CD4-positive, alpha-beta T cell (primary cell): ENCODE results near the gene NCKAP1. TPM values are rescaled to one million over a fixed set of nuclear protein-coding genes. Genes with fewer than 3 reads are reported as not detected.

Experiments
- ATAC-seq: fragments of 200-7000 bp; cut with Tn5 transposase; one replicate; pipeline ENCODE4 v1.10.0; 2022; ENCODE audit warnings: mild to moderate bottlenecking; ENCODE audit not compliant: poor library complexity
- CTCF ChIA-PET: fragments of 350-600 bp; sonication (Branson Sonifier 250); formaldehyde crosslinking; loops from one replicate; lab custom pipeline; 2021; ENCODE audit warnings: antibody characterized with exemption, inconsistent platforms; lab: Charles Lee
- POLR2A ChIA-PET: fragments of 350-600 bp; sonication (Branson Sonifier 250); formaldehyde crosslinking; loops from one replicate; lab custom pipeline; 2021; ENCODE audit warnings: antibody characterized with exemption, inconsistent platforms; lab: Charles Lee
- DNase-seq, 14 experiments: peaks; one replicate each; pipeline ENCODE4 v3.0.0-alpha.2; 2013 to 2020; ENCODE audit warnings: mixed read lengths in 2 of 14
- H3K27ac ChIP-seq, 2 donors: one replicate each; pipeline versions ENCODE4 v1.5.1 to v1.7.0; 2013; ENCODE audit warnings: low read length in 2 of 2, low read depth in 1 of 2, mild to moderate bottlenecking in 1 of 2
- H3K27me3 ChIP-seq, 2 experiments: 1 replicate in 1 of 2; 2 replicates in 1 of 2; pipeline versions ENCODE4 v1.6.1 to v1.7.0; 2013; ENCODE audit warnings: low read length in 2 of 2, control low read depth in 1 of 2, mild to moderate bottlenecking in 1 of 2, moderate library complexity in 1 of 2; ENCODE audit not compliant: insufficient read depth in 2 of 2, control insufficient read depth in 1 of 2
- H3K36me3 ChIP-seq: one replicate; pipeline ENCODE4 v1.6.1; 2013; ENCODE audit warnings: low read length, control low read depth; ENCODE audit not compliant: insufficient read depth
- H3K4me1 ChIP-seq: one replicate; pipeline ENCODE4 v1.6.1; 2013; ENCODE audit warnings: low read length, control low read depth; ENCODE audit not compliant: insufficient read depth
- H3K4me3 ChIP-seq: one replicate; pipeline ENCODE4 v1.5.1; 2013; ENCODE audit warnings: mild to moderate bottlenecking, low read length, moderate library complexity
- H3K9me3 ChIP-seq, 2 experiments: 1 replicate in 1 of 2; 2 replicates in 1 of 2; pipeline versions ENCODE4 v1.6.1 to v1.7.0; 2013; ENCODE audit warnings: low read length in 2 of 2, mild to moderate bottlenecking in 2 of 2, control low read depth in 1 of 2, moderate library complexity in 1 of 2; ENCODE audit not compliant: control insufficient read depth in 1 of 2, insufficient read depth in 1 of 2
- H3K27ac Mint-ChIP-seq: one replicate; pipeline ENCODE4 v1.8.0; 2020; ENCODE audit warnings: mixed read lengths
- H3K27me3 Mint-ChIP-seq: one replicate; pipeline ENCODE4 v1.8.0; 2021; ENCODE audit warnings: mixed read lengths
- H3K36me3 Mint-ChIP-seq: one replicate; pipeline ENCODE4 v1.8.0; 2021; ENCODE audit warnings: low read depth, mixed read lengths
- H3K4me1 Mint-ChIP-seq: one replicate; pipeline ENCODE4 v1.8.0; 2021; ENCODE audit warnings: low read depth, mixed read lengths
- H3K4me3 Mint-ChIP-seq: one replicate; pipeline ENCODE4 v1.8.0; 2020; ENCODE audit warnings: mild to moderate bottlenecking, mixed read lengths
- H3K9me3 Mint-ChIP-seq: one replicate; pipeline ENCODE4 v1.8.0; 2020; ENCODE audit warnings: mixed read lengths
- intact Hi-C, 2 experiments: fragments of 100-400 bp; cut with DNase I in 1 of 2; cut with micrococcal nuclease in 1 of 2; formaldehyde crosslinking; loops; one replicate each; pipeline versions ENCODE4 v1.15.1 to v1.9.0; 2023 to 2025; cut with DNase I, micrococcal nuclease
- total RNA-seq, 174 experiments: library from RNA in 2 of 174; stranded (reverse) in 2 of 174; gene quantifications; one replicate each; pipeline ENCODE4 v1.2.3 and lab custom pipeline; 2021 to 2026
- TF ChIP-seq, protein P1 (sequence below): fragments of 200-600 bp; IDR thresholded peaks from one replicate; pipeline ENCODE4 v1.8.0; 2022; ENCODE audit warnings: antibody characterized with exemption, mild to moderate bottlenecking

Gene NCKAP1
- total RNA-seq, 2 experiments from 2014 or later: 2.4 to 2.5 TPM

DNA sequence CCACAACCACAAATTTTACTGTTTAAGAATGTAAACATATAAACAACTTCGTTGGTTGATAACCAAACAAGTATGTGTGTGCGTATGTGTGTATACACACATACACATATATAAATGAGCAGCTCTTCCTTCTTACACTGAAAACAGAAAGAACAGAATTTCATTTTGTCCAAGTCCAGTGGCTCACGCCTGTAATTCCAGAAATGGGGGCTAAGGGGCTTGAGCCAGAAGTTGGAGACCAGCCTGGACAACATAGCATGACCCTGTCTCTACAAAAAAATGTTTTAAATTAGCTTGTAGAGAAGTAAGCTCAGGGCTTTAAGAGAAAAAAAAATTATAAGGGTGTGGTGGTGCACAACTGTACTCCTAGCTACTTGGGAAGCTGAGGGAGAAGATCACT lies 12.3 kb downstream of the NCKAP1 start:
- no peaks in the 10 kb centered on the region for H3K36me3 ChIP-seq
- Mint-ChIP-seq H3K4me1 (no peaks in the 10 kb centered on the region), H3K9me3 (no peaks in the 10 kb centered on the region), H3K27me3 (peaks cover 16% of the 10 kb centered on the region), H3K27ac (no peak overlapping the region), H3K36me3 (no peaks in the 10 kb centered on the region), H3K4me3 (no peak overlapping the region)
- POLR2A ChIA-PET: interaction anchor here (1.0 kb wide), 1 partner anchor 67 kb away, joined by 3 read pairs; no protein-coding TSS in a partner anchor
- DNase-seq: no peak
- H3K4me3 ChIP-seq: no peak overlapping the region
- TF ChIP-seq, protein P1, sequence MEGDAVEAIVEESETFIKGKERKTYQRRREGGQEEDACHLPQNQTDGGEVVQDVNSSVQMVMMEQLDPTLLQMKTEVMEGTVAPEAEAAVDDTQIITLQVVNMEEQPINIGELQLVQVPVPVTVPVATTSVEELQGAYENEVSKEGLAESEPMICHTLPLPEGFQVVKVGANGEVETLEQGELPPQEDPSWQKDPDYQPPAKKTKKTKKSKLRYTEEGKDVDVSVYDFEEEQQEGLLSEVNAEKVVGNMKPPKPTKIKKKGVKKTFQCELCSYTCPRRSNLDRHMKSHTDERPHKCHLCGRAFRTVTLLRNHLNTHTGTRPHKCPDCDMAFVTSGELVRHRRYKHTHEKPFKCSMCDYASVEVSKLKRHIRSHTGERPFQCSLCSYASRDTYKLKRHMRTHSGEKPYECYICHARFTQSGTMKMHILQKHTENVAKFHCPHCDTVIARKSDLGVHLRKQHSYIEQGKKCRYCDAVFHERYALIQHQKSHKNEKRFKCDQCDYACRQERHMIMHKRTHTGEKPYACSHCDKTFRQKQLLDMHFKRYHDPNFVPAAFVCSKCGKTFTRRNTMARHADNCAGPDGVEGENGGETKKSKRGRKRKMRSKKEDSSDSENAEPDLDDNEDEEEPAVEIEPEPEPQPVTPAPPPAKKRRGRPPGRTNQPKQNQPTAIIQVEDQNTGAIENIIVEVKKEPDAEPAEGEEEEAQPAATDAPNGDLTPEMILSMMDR: no peak
- intact Hi-C loops: no loop called here
- no peak for ATAC-seq
- H3K27ac ChIP-seq: no peak overlapping the region
- peaks cover 0 to 3% of the 10 kb centered on the region in 2 experiments for H3K27me3 ChIP-seq
- no peaks in the 10 kb centered on the region for H3K9me3 ChIP-seq
- H3K4me1 ChIP-seq: no peaks in the 10 kb centered on the region
- CTCF ChIA-PET: interaction anchor here (0.8 kb wide), 1 partner anchor 9 kb away, joined by 3 read pairs; no protein-coding TSS in a partner anchor

DNA sequence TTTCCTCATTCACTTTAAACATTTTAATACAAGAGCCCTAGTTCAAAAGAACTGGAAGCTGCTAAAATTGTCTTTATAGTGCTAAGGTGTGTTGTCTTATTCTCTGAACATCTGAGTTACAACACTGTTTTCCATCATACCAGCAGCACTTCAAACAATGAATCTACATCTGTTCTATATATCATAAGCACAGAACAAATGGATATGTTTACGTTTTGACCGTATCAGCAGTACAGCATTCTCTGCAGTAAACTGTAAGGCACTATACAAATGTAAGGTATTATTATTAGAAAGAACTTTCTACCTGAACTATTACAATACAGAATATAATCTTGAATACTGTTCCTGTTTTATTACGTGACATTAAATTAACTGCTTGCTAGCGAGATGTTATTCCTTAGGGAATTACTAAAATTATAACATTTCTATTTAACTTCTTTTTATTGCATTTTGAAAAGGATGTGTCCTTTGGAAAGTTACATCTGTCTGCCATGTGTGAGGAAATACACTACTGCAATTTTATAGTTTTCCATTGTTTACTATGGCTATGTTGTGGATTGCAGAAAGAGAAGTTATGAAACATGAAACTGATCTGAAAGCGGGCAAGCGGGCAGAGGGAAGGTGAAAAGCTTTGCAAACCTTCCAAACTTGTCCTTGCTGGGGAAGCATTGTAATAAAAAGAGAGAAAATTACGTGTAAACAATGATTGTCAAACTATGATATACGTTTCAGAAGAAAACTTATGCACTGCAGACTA lies 13.7 kb downstream of the NCKAP1 start:
- POLR2A ChIA-PET: no interaction called here

DNA sequence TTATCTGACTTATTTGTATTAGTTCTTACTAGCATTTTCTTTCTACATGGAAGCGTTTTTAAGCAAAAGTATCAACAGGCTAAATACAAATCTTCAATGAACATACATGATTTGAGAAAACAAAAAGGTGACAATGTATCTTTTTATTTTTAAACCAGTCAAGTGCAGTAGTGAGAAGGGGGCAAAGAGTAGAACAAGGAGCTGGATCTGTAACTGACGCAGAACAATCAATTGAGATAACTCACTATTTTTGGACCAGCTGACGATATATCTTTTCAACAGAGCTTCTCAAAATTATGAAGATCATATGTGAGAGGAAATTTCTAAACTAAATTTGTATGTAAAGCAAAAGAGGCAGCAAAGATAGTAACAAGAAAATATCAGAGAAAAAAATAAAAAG lies 15.5 kb downstream of the NCKAP1 start:
- H3K4me3 Mint-ChIP-seq: no peak overlapping the region
- no peaks in the 10 kb centered on the region for H3K9me3 ChIP-seq
- POLR2A ChIA-PET: no interaction called here
- H3K4me1 Mint-ChIP-seq: no peaks in the 10 kb centered on the region
- H3K36me3 Mint-ChIP-seq: no peaks in the 10 kb centered on the region
- CTCF ChIA-PET: no interaction called here
- H3K36me3 ChIP-seq: no peaks in the 10 kb centered on the region
- no peak overlapping the region for H3K27ac Mint-ChIP-seq
- H3K27me3 Mint-ChIP-seq: no peaks in the 10 kb centered on the region
- TF ChIP-seq, protein P1: no peak
- peaks cover 0 to 3% of the 10 kb centered on the region in 2 experiments for H3K27me3 ChIP-seq
- H3K4me1 ChIP-seq: no peaks in the 10 kb centered on the region
- H3K27ac ChIP-seq: no peak overlapping the region
- ATAC-seq: no peak
- H3K9me3 Mint-ChIP-seq: no peaks in the 10 kb centered on the region
- intact Hi-C loops: no loop called here
- no peak overlapping the region for H3K4me3 ChIP-seq
- DNase-seq: no peak

More for the DNA sequence above, 13.7 kb downstream of the NCKAP1 start:
- TF ChIP-seq, protein P1: no peak
- H3K9me3 ChIP-seq: no peaks in the 10 kb centered on the region
- no peak overlapping the region for H3K4me3 Mint-ChIP-seq
- DNase-seq (no peak), ATAC-seq (no peak)
- no peak overlapping the region for H3K4me3 ChIP-seq
- H3K4me1 ChIP-seq: no peaks in the 10 kb centered on the region
- H3K27ac Mint-ChIP-seq: no peak overlapping the region
- no peak overlapping the region for H3K27ac ChIP-seq
- H3K27me3 Mint-ChIP-seq: peaks cover 6% of the 10 kb centered on the region
- H3K27me3 ChIP-seq: peaks cover 0 to 3% of the 10 kb centered on the region in 2 experiments
- H3K9me3 Mint-ChIP-seq: no peaks in the 10 kb centered on the region
- CTCF ChIA-PET: no interaction called here
- H3K36me3 Mint-ChIP-seq: no peaks in the 10 kb centered on the region
- intact Hi-C loops: no loop called here
- no peaks in the 10 kb centered on the region for H3K4me1 Mint-ChIP-seq
- H3K36me3 ChIP-seq: no peaks in the 10 kb centered on the region
